ENCODE results near the gene CDHR1. TPM values are rescaled to one million over a fixed set of nuclear protein-coding genes. Genes with fewer than 3 reads are reported as not detected.

Gene CDHR1
- total RNA-seq, 8 experiments from 2014 or later, result 1.7 to 4.6 (median 3.0) TPM

- in situ Hi-C loops (cut with MboI; ENCODE audit: low pct_unique_long_range_greater_than_20kb in 2 of 9, low sequenced_read_pairs in 9 of 9, unreplicated experiment in 9 of 9), result no loop called here
- WGBS, 10 experiments, result 45 to 88% (median 70%) methylated on average over 2 to 4 of the region's 6 CpGs; no CpG with 5 or more reads in 4 of the 10 experiments
- Histone ChIP-seq H3K27ac (no peak overlapping the region), H3K4me1 (replicated peaks in 1 of 2) (no peaks in the 10 kb centered on the region), H3K4me3 (no peak overlapping the region)
- ATAC-seq (replicated peaks in 6 of 8), result no peak
Measured at GRCh38 chr10:84205853-84206525, 11.7 kb downstream of the CDHR1 start.

GRCh38 chr10:84208023-84208422 is 13.7 kb downstream of the CDHR1 start:
- WGBS, 10 experiments, result 33 to 87% (median 58%) methylated on average over 1 to 6 of the region's 10 CpGs; no CpG with 5 or more reads in 4 of the 10 experiments
- in situ Hi-C loops (cut with MboI; ENCODE audit: low pct_unique_long_range_greater_than_20kb in 2 of 9, low sequenced_read_pairs in 9 of 9, unreplicated experiment in 9 of 9), result no loop called here

GRCh38 chr10:84211566-84211965 is 17.2 kb downstream of the CDHR1 start:
- ATAC-seq (replicated peaks in 6 of 8), result peak in 1 of 8 experiments; percentile 45
- WGBS, 10 experiments, result 25 to 83% (median 60%) methylated on average over 1 to 2 of the region's 2 CpGs; no CpG with 5 or more reads in 4 of the 10 experiments
- Histone ChIP-seq H3K4me3 (no peak overlapping the region), H3K27ac (no peak overlapping the region), H3K4me1 (replicated peaks in 1 of 2) (no peaks in the 10 kb centered on the region)
- in situ Hi-C loops (cut with MboI; ENCODE audit: low pct_unique_long_range_greater_than_20kb in 2 of 9, low sequenced_read_pairs in 9 of 9, unreplicated experiment in 9 of 9), result no loop called here

More at GRCh38 chr10:84208023-84208422, 13.7 kb downstream of the CDHR1 start:
- H3K4me3 ChIP-seq, result no peak overlapping the region
- H3K27ac ChIP-seq, result no peak overlapping the region
- no peaks in the 10 kb centered on the region for H3K4me1 ChIP-seq (replicated peaks in 1 of 2)
- ATAC-seq (replicated peaks in 6 of 8), result no peak

GRCh38 chr10:84212014-84212413 is 17.7 kb downstream of the CDHR1 start:
- no peak overlapping the region for H3K4me3 ChIP-seq
- peak in 3 of 8 experiments; percentile 90 to 99 (median 97) for ATAC-seq (replicated peaks in 6 of 8)
- WGBS, 10 experiments, result 24 to 90% (median 50%) methylated on average over 1 to 4 of the region's 5 CpGs; no CpG with 5 or more reads in 5 of the 10 experiments
- in situ Hi-C loops (cut with MboI; ENCODE audit: low pct_unique_long_range_greater_than_20kb in 2 of 9, low sequenced_read_pairs in 9 of 9, unreplicated experiment in 9 of 9), result no loop called here
- no peaks in the 10 kb centered on the region for H3K4me1 ChIP-seq (replicated peaks in 1 of 2)
- H3K27ac ChIP-seq, result no peak overlapping the region

GRCh38 chr10:84213076-84213475 is 18.7 kb downstream of the CDHR1 start:
- WGBS, 10 experiments, result 52 to 100% (median 83%) methylated on average over 3 to 7 of the region's 11 CpGs; no CpG with 5 or more reads in 3 of the 10 experiments
- Histone ChIP-seq H3K4me1 (replicated peaks in 1 of 2) (no peaks in the 10 kb centered on the region), H3K4me3 (no peak overlapping the region), H3K27ac (no peak overlapping the region)
- ATAC-seq (replicated peaks in 6 of 8), result no peak
- in situ Hi-C loops (cut with MboI; ENCODE audit: low pct_unique_long_range_greater_than_20kb in 2 of 9, low sequenced_read_pairs in 9 of 9, unreplicated experiment in 9 of 9), result no loop called here

GRCh38 chr10:84214046-84214572 is 19.8 kb downstream of the CDHR1 start:
- WGBS, 10 experiments, result 36 to 100% (median 100%) methylated on average over 1 to 9 of the region's 25 CpGs; no CpG with 5 or more reads in 5 of the 10 experiments
- ATAC-seq (replicated peaks in 6 of 8), result peak in 1 of 8 experiments; percentile 11

GRCh38 chr10:84214612-84215235 is 20.4 kb downstream of the CDHR1 start:
- H3K4me3 ChIP-seq, result no peak overlapping the region
- in situ Hi-C loops (cut with MboI; ENCODE audit: low pct_unique_long_range_greater_than_20kb in 2 of 9, low sequenced_read_pairs in 9 of 9, unreplicated experiment in 9 of 9), result no loop called here
- no peaks in the 10 kb centered on the region for H3K4me1 ChIP-seq (replicated peaks in 1 of 2)
- H3K27ac ChIP-seq, result no peak overlapping the region
- WGBS, 10 experiments, result 45 to 95% (median 80%) methylated on average over 1 to 8 of the region's 12 CpGs; no CpG with 5 or more reads in 3 of the 10 experiments
- peak in 2 of 8 experiments; percentile 7 to 52 for ATAC-seq (replicated peaks in 6 of 8)

More at GRCh38 chr10:84214046-84214572, 19.8 kb downstream of the CDHR1 start:
- Histone ChIP-seq H3K27ac (no peak overlapping the region), H3K4me1 (replicated peaks in 1 of 2) (no peaks in the 10 kb centered on the region), H3K4me3 (no peak overlapping the region)
- in situ Hi-C loops (cut with MboI; ENCODE audit: low pct_unique_long_range_greater_than_20kb in 2 of 9, low sequenced_read_pairs in 9 of 9, unreplicated experiment in 9 of 9), result no loop called here

GRCh38 chr10:84216834-84217233 is 22.5 kb downstream of the CDHR1 start:
- WGBS, 10 experiments, result 0 to 90% (median 52%) methylated on average over 1 to 2 of the region's 9 CpGs; no CpG with 5 or more reads in 7 of the 10 experiments
- ATAC-seq (replicated peaks in 6 of 8), result no peak

GRCh38 chr10:84217746-84218145 is 23.4 kb downstream of the CDHR1 start:
- no peak overlapping the region for H3K4me3 ChIP-seq
- in situ Hi-C loops (cut with MboI; ENCODE audit: low pct_unique_long_range_greater_than_20kb in 2 of 9, low sequenced_read_pairs in 9 of 9, unreplicated experiment in 9 of 9), result no loop called here
- no peak for ATAC-seq (replicated peaks in 6 of 8)
- H3K27ac ChIP-seq, result no peak overlapping the region
- 85 to 94% (median 90%) methylated on average over 2 to 4 of the region's 4 CpGs; no CpG with 5 or more reads in 5 of the 10 experiments for WGBS, 10 experiments
- no peaks in the 10 kb centered on the region for H3K4me1 ChIP-seq (replicated peaks in 1 of 2)

More at GRCh38 chr10:84216834-84217233, 22.5 kb downstream of the CDHR1 start:
- Histone ChIP-seq H3K4me1 (replicated peaks in 1 of 2) (no peaks in the 10 kb centered on the region), H3K27ac (no peak overlapping the region), H3K4me3 (no peak overlapping the region)
- in situ Hi-C loops (cut with MboI; ENCODE audit: low pct_unique_long_range_greater_than_20kb in 2 of 9, low sequenced_read_pairs in 9 of 9, unreplicated experiment in 9 of 9), result no loop called here

GRCh38 chr10:84221916-84222315 is 27.6 kb downstream of the CDHR1 start:
- no peak for ATAC-seq (replicated peaks in 6 of 8)
- in situ Hi-C loops (cut with MboI; ENCODE audit: low pct_unique_long_range_greater_than_20kb in 2 of 9, low sequenced_read_pairs in 9 of 9, unreplicated experiment in 9 of 9), result no loop called here
- Histone ChIP-seq H3K27ac (no peak overlapping the region), H3K4me3 (no peak overlapping the region), H3K4me1 (replicated peaks in 1 of 2) (peaks cover 0 to 3% of the 10 kb centered on the region in 2 donors)
- 13 to 96% (median 63%) methylated on average over 1 to 4 of the region's 8 CpGs; no CpG with 5 or more reads in 5 of the 10 experiments for WGBS, 10 experiments

- ATAC-seq (replicated peaks in 6 of 8), result peak in 1 of 8 experiments; percentile 49
- Histone ChIP-seq H3K4me3 (no peak overlapping the region), H3K4me1 (replicated peaks in 1 of 2) (peaks cover 0 to 3% of the 10 kb centered on the region in 2 donors), H3K27ac (no peak overlapping the region)
- in situ Hi-C loops (cut with MboI; ENCODE audit: low pct_unique_long_range_greater_than_20kb in 2 of 9, low sequenced_read_pairs in 9 of 9, unreplicated experiment in 9 of 9), result no loop called here
- 0 to 58% (median 10%) methylated on average over 1 to 2 of the region's 6 CpGs; no CpG with 5 or more reads in 5 of the 10 experiments for WGBS, 10 experiments
Measured at GRCh38 chr10:84224411-84225028, 30.2 kb downstream of the CDHR1 start.

- H3K4me1 ChIP-seq (replicated peaks in 1 of 2), result peaks cover 0 to 3% of the 10 kb centered on the region in 2 donors
- in situ Hi-C loops (cut with MboI; ENCODE audit: low pct_unique_long_range_greater_than_20kb in 2 of 9, low sequenced_read_pairs in 9 of 9, unreplicated experiment in 9 of 9), result no loop called here
- H3K27ac ChIP-seq, result no peak within 1 kb of the TSS
- peak in 5 of 8 experiments; percentile 61 to 83 (median 71) for ATAC-seq (replicated peaks in 6 of 8)
- WGBS, 10 experiments, result 0 to 77% (median 36%) methylated on average over 1 to 6 of the region's 6 CpGs; no CpG with 5 or more reads in 1 of the 10 experiments
- no peak within 1 kb of the TSS for H3K4me3 ChIP-seq
Measured at GRCh38 chr10:84225427-84226173, 31.3 kb downstream of the CDHR1 start, which contains the start of gene LRIT2. LRIT2 (minus strand) TSS chr10:84225544; CDS start chr10:84225520, 24 bp downstream.
